NCI-H1436 (cell line): ENCODE data around the gene ANKRD13C.

Experiments used
- DNase-seq: peaks from one replicate; lab custom pipeline; 2025; lab: John Stamatoyannopoulos, UW

ANKRD13C gene

DNA sequence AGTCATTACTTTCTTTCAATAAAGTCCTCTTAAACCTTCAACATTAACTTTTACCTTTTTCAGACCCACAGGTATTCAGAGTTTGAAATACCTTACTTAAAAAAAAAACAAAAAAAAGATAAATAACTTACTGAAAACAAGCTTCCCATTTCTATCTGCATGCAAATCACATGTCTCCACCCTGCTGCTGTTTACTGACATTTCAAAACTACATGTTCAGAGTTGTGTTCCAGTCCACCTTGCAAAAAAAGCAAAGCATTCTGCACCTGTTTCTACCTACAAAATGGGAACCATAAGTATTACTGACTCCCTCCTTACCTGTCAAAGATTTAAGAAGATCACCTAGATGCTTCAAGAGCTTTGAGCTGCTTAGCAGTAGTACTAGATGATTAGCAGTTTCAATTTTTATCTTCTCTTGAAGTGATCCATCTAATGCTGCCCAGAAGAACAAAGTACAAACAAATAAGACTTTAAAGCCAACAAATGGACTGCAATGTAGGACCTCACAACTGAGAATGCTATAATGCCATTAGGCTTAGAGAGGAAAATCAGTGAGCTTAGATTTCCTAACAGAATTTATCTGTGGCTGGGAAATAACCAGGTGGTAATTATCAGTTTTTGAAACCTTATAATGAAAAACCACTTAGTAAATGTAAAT, 61.2 kb downstream of the ANKRD13C start:
- no peak for DNase-seq

DNA sequence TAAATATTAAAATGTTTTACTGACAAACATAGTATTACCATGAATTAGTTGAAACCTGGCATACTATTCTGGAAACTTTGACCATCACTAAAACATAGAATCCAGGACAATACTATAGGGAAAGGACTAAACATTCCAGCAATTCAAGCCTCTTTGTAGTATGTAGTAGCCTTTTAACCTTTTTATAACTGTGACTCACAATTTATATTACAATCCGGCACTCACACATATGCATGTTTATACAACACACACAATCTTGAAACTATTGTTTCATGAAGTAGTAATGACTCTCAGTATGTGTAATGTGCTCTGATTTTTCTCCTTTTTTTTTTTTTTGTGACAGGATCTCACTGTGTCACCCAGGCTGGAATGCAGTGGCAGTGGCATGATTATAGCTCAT, 64.3 kb downstream of the ANKRD13C start:
- DNase-seq, result no peak

DNA sequence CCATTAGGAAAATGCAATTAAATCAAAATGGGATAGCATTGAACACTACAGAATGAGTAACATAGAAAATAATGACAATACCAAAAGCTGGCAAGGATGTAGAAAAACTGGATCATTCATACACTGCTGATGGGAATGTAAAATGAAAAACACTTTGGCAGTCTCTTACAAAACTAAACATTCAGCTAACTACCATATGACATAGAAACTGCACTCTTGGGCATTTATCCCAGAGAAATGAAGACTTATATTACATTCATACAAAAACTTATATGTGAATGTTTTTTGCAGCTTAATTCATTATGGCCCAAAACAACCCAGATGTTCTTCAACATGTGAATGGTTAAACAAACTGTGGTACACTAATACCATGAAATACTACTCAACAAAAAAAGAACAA, 66.4 kb downstream of the ANKRD13C start:
- no peak for DNase-seq

DNA sequence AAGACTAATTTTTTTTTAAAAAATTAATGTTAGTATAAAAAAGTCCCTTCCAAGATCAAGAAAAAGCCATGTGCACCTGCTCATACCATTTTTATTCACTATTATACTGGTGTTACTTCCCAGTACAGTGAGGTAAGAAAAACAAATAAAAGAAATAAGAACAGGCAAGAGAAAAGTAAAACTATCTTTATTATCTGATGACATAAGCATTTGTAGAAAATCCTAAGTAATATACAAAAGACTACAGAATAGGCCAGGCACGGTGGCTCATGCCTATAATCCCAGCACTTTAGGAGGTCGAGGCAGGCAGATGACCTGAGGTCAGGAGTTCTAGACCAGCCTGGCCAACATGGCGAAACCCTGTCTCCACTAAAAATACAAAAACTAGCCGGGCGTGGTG, 68.1 kb downstream of the ANKRD13C start:
- no peak for DNase-seq

DNA sequence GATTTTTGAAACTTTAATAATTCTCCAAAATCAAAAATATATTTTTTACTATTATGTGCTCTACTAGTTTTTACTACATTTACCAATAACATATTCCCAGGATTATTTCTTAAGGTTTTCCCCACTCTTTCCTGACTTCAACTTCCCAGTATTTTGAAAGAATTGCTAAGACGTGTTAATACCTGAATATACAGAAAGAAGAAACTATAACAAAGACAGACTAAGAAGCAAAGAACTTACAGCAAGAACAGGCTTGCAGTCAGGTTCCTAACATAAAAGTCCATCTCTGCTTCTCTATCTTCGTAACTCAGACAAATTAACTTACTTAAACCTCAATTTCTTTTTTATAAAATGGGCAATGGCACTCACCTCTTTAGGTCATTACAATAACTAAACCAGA, 70.2 kb downstream of the ANKRD13C start:
- DNase-seq, result no peak

DNA sequence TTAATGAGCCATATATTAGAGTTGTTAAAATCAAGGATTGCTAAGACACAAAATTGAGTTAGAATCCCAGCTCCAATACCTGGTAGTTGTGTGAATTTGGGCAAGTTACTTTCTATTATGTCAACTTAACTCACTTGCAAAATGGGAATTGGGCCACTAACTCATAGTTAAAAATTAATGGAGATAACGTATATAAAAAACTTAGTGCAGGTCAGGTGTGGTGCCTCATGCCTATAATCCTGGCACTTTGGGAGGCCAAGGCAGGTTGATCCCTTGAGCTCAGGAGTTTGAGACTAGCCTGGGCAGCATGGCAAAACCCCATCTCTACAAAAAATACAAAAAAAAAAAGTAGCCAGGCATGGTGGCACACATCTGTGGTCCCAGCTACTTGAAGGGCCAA, 75.8 kb downstream of the ANKRD13C start:
- no peak for DNase-seq

DNA sequence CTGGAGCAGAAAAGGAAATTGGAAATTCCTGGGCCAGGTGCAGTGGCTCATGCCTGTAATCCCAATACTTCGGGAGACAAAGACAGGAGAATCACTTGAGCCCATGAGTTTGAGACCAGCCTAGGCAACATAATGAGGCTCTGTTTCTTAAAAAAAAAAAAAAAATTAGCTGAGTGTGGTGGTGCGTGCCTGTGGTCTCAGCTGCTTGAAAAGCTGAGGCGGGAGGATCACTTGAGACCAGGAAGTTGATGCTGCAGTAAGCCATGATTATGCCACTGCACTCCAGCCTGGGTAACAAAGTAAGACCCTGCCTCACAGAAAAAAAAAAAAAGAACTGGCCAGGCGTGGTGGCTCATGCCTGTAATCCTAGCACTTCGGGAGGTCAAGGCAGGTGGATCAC, 76.6 kb downstream of the ANKRD13C start:
- DNase-seq, result no peak

DNA sequence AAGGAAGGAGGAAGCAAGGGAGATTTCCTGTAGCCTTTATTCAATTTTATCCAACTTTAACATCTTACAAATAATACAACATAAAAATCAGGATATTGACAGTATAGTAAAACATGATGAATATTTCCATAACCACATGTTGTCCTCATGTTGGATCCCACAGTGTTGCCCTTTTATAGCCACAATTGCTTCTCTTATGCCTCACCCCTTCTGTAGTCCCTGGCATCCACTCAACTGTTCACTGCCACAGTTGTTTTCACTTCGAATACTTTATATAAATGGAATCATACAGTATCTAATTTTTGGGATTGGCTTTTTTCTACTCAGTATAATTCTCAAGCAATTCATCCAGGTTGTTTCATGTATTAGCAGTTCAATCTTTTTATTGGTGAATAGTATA, 88.6 kb downstream of the ANKRD13C start:
- DNase-seq, result no peak

DNA sequence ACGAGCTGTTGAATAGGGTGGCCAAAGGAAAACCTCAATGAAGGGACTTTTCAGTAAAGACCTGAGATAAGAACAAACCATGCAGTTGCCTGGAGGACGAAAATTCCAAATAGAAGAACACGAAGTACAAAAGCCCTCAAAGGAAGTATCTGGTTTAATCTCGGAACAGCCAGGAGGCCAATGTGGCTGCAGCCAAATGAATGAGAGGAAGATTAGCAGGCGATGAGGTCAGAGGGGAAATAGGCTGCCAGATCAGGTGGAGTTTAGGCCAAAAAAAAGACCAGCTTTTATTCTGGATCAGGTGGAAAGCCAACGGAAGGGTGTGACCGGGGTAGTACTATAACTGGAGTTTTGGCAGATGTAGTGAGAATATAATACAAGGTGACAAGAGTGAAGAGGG, 89.7 kb downstream of the ANKRD13C start:
- no peak for DNase-seq

DNA sequence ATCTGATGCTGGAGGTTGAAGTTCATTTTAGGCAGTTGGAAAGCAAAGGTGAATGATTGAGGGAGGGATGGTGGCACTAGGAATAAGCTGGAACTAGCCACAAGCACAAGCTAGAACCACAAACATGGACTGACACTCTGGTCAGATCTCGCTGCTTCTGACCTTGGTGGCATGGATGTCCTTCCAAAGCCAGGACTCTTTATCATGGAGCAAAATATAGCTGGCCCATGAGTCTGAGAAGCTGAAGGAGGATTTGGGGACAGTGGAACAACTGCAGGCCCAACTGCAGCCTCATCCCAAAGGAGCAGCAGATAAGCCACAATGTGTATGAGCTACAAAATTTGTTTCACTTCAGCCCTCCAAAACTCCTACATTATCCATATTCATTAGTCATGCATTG, 97.9 kb downstream of the ANKRD13C start:
- DNase-seq, result no peak

DNA sequence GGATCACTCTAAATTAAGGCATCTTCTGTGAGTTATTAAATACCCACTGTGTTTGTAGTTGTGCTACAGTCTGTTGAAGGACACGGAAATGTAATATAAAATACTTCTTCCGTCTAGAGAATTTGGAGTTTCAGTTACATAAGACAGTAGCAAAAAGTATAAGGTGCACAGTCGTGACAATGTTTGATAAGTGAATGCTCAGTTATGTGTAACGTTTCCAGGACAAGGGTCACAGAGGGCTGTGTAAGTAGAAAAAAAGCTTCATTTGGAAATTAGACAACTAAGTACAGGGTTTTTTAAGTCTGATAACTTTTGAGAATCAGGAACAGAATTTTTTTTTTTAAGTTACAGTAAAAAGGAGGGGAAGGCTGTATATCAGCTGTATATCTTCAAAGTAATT, 105.8 kb downstream of the ANKRD13C start:
- no peak for DNase-seq

DNA sequence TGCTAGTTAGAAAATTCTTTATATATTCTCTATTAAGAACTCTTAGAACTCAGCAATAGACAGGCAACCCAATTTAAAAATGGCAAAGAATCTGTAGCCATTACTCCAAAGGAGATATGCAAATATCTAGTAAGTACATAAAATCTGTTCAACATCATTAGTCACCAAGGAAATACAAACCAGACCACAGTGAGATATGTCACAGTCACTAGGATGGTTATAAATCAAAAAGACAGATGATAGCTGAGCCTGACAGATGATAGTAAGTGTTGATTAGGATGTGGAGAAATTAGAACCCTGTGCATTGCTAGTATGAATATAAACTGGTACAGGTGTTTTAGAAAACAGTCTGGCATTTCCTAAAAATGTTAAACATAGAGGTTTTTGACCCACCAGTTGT, 106.8 kb downstream of the ANKRD13C start:
- no peak for DNase-seq

DNA sequence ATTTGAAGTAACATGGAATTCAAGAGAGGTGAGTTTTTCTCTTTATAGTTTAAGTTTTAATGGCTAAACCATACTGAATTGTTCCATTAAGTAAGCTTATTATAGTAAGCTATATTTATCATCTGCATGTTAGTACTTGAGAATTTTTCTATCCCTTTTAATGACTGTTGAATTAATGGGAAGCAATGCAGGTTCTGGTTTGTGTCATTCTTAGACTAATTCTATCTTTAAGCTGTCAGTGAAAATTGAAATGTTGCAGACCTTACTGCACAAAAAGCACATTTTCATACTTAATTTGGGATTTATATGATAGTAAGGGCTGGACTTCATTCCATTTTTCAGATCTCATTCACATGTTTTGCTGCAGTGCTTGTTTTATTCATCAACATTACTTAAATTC, 107.4 kb downstream of the ANKRD13C start:
- DNase-seq, result no peak

DNA sequence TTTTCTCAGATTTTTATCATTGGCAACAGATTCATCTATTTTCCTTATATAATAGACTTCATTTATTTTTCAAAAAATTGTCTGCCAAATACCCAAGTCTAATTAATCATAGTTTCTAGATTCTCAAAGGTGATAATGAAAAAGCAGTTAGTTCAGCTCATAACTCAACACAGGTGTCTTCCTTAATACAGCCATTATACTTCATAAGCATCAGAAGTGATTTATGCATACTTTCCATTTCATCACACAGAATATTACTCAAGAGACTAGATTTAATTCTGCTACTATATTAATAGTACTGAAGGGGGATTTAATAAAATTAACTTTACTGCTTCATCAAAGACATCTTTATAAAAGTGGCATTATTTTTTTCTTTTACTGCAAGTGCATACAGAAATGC, 114.6 kb downstream of the ANKRD13C start:
- no peak for DNase-seq

DNA sequence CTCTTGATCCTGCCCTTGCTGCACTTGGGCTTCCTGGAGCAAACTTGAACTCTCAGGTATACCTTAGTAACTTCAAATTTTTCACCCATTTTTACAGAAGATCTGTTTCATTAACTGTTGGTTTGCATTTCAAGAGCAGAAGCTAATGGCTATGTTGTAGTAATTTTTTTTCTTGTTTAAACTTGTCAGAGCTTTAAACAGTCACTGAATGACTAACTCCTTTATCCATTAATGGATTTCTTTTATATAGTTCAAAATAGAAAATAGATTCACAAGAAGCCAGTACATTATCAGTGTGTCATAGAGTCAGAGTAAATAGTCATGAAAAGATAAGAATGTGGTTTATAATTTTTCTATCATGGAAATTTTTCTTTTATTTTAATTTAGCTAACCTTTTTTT, 119.8 kb downstream of the ANKRD13C start:
- no peak for DNase-seq

DNA sequence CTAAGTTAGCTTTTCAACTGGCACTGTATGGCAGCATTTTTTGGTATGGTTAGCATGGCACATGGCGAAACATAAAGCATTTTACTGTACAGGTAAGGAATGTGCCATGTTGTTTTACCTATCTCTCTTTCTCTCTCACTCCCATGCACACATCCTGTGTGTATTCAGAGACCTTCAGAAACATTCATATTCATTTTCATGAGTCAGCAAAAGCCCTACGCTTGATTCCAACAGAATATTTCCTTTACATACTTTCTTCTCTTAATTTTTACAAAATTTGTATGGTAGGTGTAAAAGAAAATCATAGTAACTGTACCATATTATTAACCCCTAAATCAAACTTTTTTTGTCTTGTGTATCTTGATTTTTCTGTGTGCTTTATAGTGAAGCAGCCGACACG, 123.0 kb downstream of the ANKRD13C start:
- DNase-seq, result no peak

DNA sequence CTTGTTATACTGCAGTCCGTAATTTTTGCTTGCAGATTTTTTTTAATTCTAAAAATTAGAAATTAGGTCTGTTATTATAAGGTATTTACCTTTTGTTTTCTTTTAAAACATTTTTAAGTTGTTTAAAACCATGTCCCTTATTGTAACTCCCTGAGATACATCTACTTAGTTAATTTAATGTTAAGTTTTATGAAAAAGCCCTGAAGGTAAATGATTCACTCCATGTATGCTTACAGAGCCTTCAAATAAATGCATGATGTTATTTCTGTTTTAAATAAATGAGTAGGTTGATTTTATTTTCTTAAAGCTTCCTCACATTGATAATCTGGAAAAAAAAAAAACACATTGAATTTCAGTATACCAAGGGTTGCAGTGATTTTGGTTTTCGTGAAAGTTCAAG, 125.9 kb downstream of the ANKRD13C start:
- DNase-seq, result no peak

DNA sequence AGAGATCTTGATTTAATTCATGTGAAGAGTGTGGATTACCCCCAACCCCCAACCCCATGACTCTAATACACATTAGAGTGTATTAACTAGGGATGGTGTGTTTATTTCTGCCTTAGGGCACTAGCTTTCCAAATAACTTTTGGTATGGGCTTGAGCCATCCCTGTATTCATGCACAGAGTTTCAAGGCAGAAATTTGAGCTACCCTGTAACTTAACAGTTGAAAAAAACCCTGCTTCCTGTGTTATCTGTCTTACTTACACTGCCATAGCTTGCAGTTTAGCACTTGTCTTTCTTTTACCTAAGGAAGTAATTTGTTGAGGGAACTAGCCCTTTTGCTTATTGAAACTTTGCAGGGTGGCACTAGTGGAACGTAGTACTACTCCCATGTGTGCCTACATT, 127.1 kb downstream of the ANKRD13C start:
- no peak for DNase-seq

DNA sequence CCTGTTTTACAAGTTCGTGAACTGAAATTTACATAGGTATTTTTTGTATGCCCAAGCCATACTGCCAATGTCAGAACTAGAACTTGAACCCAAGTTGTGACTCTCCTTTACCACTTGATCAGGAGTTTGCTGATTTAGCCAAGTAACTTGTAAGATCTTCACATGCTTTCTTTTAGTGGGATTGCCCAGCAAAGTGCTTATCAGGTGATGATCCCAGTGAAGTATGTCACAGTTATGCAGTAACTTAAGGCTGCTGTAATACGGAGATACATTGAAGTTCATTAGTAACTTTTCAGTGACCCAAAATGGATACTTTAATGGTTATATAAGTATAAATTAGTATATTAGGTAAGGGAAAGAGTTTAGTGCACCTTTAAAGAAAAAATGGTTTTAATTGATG, 129.6 kb downstream of the ANKRD13C start:
- no peak for DNase-seq

DNA sequence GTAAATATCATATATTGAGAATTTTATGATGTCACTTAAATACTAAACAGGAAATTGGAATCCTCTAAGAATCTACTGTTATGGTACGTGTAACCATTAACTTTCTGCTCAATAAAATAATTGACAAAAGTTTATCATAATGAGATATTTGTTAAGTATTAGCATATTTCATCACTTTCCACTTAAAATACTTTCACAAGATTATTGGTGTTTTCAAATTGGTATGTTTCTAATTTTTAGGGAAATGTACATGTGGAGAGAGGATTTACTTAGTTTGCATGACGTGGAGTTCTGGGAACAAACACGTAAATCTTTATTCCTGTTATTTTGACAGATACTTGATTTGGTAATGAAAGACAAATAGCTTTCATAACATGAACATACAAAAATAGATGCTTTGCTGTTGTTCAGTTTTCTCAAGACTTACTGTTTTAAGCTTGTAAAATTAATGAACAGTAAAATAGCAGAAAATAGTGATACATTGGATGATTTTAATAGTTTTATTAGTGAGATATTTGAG, 131.7 kb downstream of the ANKRD13C start:
- no peak for DNase-seq

DNA sequence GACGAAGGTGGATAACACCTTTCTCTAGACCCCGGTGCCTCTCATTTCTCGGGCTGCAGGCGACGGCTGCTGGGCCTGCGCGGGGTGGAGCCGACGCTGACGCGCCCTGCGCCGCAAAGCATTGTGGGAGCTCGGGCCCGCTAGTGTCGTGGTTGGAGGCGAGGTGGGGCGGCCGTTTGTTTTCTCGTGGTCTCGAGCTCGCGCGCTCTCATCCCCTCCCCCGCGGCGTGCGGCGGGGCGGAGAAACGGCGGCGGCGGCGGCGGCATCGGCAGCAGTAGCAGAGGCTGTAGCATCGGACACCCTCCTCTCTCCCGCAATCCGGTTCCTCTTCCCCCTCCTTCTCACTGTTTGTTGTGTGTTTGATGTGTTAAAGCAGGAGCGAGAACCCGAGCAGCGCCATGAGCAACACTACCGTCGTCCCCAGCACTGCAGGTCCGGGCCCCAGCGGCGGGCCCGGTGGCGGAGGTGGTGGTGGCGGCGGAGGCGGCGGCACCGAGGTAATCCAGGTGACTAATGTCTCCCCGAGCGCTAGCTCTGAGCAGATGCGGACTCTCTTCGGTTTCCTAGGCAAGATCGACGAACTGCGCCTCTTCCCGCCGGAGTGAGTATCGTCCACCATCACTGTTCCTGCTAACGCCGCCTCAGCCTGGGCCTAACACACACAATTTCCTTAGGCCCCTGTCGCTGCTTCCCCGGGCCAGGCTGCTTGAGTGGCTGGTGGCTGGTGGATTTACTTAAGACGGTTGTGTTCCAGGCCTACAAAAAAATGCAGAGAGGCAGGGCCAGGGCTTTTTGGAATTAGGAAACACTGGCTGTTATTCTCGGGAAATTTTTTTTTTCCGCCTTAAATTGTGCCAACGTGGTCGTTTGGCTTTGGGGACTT, 133.0 kb downstream of the ANKRD13C start, which contains the start of gene SRSF11:
SRSF11 (plus strand) TSS at position 143 of the 884 bp plus-strand sequence; CDS start at position 400, 257 bp downstream.
- DNase-seq, result peak; percentile 94

DNA sequence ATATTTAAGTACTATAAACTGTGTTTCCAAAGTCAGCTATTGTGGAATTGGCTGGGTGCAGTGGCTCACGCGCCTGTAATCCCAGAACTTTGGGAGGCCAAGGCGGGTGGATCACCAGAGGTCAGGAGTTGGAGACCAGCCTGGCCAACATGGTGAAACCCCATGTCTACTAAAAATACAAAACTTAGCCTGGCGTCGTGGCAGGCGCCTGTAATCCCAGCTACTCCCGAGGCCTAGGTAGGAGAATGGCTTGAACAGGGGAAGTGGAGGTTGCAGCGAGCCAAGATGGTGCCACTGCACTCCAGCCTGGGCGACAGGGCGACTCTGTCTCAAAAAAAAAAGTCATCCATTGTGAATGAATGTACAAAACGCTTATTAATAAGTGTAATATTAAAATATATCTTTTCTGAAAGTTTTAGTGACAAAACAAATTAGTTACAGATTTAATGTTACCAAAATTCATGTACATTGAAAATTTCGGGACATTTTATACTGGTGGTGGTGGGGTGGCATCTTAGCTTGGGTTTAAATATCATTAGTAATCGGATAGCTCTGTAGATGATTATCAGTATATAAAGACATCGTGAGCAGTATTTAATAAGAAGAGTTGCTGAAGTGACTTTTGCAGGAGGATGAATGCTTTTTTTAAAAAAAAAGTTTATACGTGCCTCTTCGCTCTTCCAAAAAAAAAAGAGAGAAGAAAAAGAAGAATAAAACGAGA, 133.8 kb downstream of the ANKRD13C start:
- no peak for DNase-seq

DNA sequence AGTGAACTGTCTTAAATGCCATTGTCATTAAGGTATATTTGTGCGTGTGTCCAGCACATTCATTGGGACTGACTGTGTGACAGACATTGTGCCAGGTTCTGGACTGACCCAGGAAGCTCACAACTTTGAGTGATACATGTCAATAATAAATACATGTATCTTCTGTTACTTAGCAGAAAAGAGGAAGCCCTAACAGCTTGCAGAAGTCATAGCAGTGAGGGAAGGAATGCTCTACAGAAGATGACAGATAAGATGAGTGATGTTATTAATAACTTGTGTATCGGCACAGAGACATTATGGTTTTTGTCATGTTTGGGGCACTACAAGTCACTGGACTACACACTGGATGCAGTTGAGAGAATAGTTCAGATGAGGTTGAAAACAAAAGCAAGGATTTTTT, 134.5 kb downstream of the ANKRD13C start:
- DNase-seq, result no peak
